Measurements from ENCODE around the gene RGS7.

RGS7 gene

DNA sequence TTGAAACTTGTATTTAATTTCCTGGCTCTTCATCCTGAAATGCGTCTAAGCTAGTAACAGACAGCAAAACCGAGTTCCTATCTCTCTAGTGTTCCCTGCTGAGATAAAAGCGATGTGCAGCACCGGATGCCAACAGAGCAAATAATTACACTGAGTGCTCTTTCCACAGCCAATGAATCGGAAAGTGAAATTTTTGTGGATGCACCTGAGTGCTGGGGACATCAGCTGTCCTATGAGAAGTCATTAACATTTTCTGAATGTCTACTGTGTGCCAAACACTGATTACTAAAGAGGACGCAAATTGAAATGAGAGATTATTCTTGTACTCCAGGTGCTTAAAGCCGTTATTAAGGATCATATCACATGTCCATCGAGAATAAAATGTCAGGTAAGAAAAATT lies 278.0 kb downstream of the RGS7 start:
- H3K4me3 ChIP-seq: no peak overlapping the region
- no peak for DNase-seq (ENCODE audit: low spot score)
- TF ChIP-seq, protein P1, sequence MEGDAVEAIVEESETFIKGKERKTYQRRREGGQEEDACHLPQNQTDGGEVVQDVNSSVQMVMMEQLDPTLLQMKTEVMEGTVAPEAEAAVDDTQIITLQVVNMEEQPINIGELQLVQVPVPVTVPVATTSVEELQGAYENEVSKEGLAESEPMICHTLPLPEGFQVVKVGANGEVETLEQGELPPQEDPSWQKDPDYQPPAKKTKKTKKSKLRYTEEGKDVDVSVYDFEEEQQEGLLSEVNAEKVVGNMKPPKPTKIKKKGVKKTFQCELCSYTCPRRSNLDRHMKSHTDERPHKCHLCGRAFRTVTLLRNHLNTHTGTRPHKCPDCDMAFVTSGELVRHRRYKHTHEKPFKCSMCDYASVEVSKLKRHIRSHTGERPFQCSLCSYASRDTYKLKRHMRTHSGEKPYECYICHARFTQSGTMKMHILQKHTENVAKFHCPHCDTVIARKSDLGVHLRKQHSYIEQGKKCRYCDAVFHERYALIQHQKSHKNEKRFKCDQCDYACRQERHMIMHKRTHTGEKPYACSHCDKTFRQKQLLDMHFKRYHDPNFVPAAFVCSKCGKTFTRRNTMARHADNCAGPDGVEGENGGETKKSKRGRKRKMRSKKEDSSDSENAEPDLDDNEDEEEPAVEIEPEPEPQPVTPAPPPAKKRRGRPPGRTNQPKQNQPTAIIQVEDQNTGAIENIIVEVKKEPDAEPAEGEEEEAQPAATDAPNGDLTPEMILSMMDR (IDR thresholded peaks at IDR 0.05): no peak
- no peak overlapping the region for H3K27ac ChIP-seq

- Histone ChIP-seq H3K27ac (no peak overlapping the region), H3K4me3 (no peak overlapping the region)
- TF ChIP-seq, protein P1 (IDR thresholded peaks at IDR 0.05): no peak
- DNase-seq (ENCODE audit: low spot score): no peak
These were observed 279.4 kb downstream of the RGS7 start for GRCh38 chr1:241077386-241078147.

DNA sequence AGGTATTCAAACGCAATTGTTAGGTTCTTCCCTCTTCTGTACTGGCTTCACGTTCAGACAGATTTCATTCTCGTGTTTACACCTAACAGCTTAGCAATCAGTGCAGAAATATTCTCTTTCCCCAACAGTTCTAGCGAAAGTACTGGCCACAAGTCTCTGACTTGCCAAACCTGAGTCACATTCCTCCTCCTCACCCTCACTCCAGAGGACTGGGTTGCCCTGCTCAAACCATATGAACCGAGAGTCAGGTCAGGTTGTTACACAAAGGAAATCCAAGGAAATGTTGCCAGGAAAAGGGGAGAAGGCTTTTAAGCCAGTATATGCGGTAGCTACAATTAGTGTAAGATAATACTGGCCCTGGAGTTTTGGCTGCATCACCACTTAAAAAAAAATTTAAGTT lies 282.5 kb downstream of the RGS7 start:
- no peak overlapping the region for H3K27ac ChIP-seq
- H3K4me3 ChIP-seq: no peak overlapping the region
- TF ChIP-seq, protein P1 (IDR thresholded peaks at IDR 0.05): no peak
- no peak for DNase-seq (ENCODE audit: low spot score)

- no peak for DNase-seq (ENCODE audit: low spot score)
These were observed 288.6 kb downstream of the RGS7 start for GRCh38 chr1:241068359-241068758.

GRCh38 chr1:241063276-241063675 lies 293.7 kb downstream of the RGS7 start:
- TF ChIP-seq, protein P1 (IDR thresholded peaks at IDR 0.05): no peak
- no peak overlapping the region for H3K4me3 ChIP-seq
- DNase-seq (ENCODE audit: low spot score): no peak
- H3K27ac ChIP-seq: no peak overlapping the region

More at GRCh38 chr1:241068359-241068758, 288.6 kb downstream of the RGS7 start:
- Histone ChIP-seq H3K4me3 (no peak overlapping the region), H3K27ac (no peak overlapping the region)
- TF ChIP-seq, protein P1 (IDR thresholded peaks at IDR 0.05): no peak

DNA sequence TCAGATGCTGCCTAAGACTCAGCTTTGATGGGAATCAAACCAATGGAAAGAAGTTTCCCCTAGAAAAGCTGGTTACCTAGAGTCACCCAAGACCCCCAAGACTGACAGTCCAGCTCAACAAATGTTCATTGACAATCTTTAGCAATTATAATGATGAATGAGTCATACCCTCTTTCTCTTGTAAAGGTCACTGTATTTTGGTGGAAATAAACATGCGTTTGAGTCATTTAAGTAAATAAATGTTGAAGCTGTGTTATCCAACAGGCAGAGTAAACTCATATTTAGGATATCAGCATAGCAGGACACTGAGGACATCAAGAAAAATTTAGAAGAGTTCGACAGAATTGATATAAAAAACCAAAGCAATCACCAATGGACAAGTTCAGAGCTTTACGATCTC lies 295.9 kb downstream of the RGS7 start:
- no peak for DNase-seq (ENCODE audit: low spot score)
- Histone ChIP-seq H3K27ac (no peak overlapping the region), H3K4me3 (no peak overlapping the region)
- TF ChIP-seq, protein P1 (IDR thresholded peaks at IDR 0.05): no peak

DNA sequence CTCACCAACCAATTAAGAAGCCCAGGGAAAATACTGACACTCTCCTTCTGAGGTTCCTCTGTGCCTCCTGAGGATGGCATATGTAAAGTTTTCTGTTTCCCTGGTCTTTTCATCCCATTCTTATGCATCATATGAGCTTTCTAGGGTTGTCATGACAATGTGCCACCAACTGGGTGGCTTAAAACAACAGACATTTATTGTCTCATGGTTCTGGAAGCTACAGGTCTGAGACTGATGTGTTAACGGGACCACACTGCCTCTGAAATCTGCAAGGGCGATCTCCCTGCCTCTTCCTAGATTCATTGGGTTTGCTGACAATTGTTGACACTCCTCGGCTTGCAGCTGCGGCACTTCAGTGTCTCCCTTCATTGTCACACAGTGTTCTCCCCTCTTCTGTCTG lies 308.4 kb downstream of the RGS7 start:
- H3K4me3 ChIP-seq: no peak overlapping the region
- TF ChIP-seq, protein P1 (IDR thresholded peaks at IDR 0.05): no peak
- no peak for DNase-seq (ENCODE audit: low spot score)
- H3K27ac ChIP-seq: no peak overlapping the region

Measured in coronary artery (tissue), 2 donors.